B cell (primary cell): ENCODE results near the gene SLC6A1. TPM values are rescaled to one million over a fixed set of nuclear protein-coding genes. Genes with fewer than 3 reads are reported as not detected.

Source experiments
- ATAC-seq: fragments of 200-7000 bp; cut with Tn5 transposase; one replicate; pipeline ENCODE4 v1.10.0; 2021; ENCODE audit warnings: low read depth, mild to moderate bottlenecking, moderate number of reproducible peaks, moderate library complexity
- CTCF ChIA-PET: fragments of 350-600 bp; sonication (Branson Sonifier 250); formaldehyde crosslinking; loops from one replicate; lab custom pipeline; 2021; ENCODE audit warnings: antibody characterized with exemption, inconsistent platforms; lab: Charles Lee
- POLR2A ChIA-PET: fragments of 350-600 bp; sonication (Branson Sonifier 250); formaldehyde crosslinking; loops from one replicate; lab custom pipeline; 2021; ENCODE audit warnings: antibody characterized with exemption; lab: Charles Lee
- DNase-seq: peaks from one replicate; pipeline ENCODE4 v3.0.0; 2013
- H2AFZ ChIP-seq: 2 replicates; pipeline ENCODE4 v1.6.1; 2012; ENCODE audit warnings: mild to moderate bottlenecking, low read depth, low read length; ENCODE audit not compliant: insufficient read depth, poor library complexity, severe bottlenecking
- H3K27ac ChIP-seq, 2 donors: 1 replicate in 1 of 2; 2 replicates in 1 of 2; pipeline ENCODE4 v1.5.1; 2012 to 2013; ENCODE audit warnings: low read length in 2 of 2, mild to moderate bottlenecking in 2 of 2, moderate library complexity in 1 of 2
- H3K27me3 ChIP-seq, 4 experiments: fragments of 200-600 bp in 1 of 4; sonication (generic) in 1 of 4; replicated peaks in 1 of 4; 1 replicate in 2 of 4; 2 replicates in 2 of 4; pipeline versions ENCODE4 v1.6.1 to v1.7.0; 2013 to 2016; ENCODE audit warnings: low read length in 3 of 4, mild to moderate bottlenecking in 2 of 4, mixed read lengths in 1 of 4, moderate library complexity in 1 of 4; ENCODE audit not compliant: insufficient read depth in 4 of 4, control insufficient read depth in 3 of 4; ENCODE audit errors: control extremely low read depth in 1 of 4
- H3K36me3 ChIP-seq, 2 experiments: replicated peaks in 1 of 2; 1 replicate in 1 of 2; 2 replicates in 1 of 2; pipeline versions ENCODE4 v1.6.1 to v1.7.1; 2013; ENCODE audit warnings: low read length in 1 of 2; ENCODE audit not compliant: insufficient read depth in 2 of 2, control insufficient read depth in 1 of 2; ENCODE audit errors: control extremely low read depth in 1 of 2, extremely low read depth in 1 of 2
- H3K4me1 ChIP-seq, 2 donors: fragments of 200-600 bp in 1 of 2; sonication (generic) in 1 of 2; 1 replicate in 1 of 2; 2 replicates in 1 of 2; pipeline versions ENCODE4 v1.5.1 to v1.6.1; 2013 to 2017; ENCODE audit warnings: low read length in 2 of 2; ENCODE audit not compliant: control insufficient read depth in 2 of 2, insufficient read depth in 2 of 2
- H3K4me2 ChIP-seq: replicated peaks from 2 replicates; pipeline ENCODE3; 2012; ENCODE audit warnings: mild to moderate bottlenecking, low read depth, low read length; ENCODE audit not compliant: poor library complexity, severe bottlenecking
- H3K4me3 ChIP-seq, 5 experiments: fragments of 200-600 bp in 1 of 5; sonication (generic) in 1 of 5; 1 replicate in 3 of 5; 2 replicates in 2 of 5; pipeline versions ENCODE4 v1.5.1 to v1.7.0; 2011 to 2016; ENCODE audit warnings: low read length in 4 of 5, mild to moderate bottlenecking in 4 of 5, low read depth in 2 of 5, control low read depth in 1 of 5, moderate library complexity in 1 of 5; ENCODE audit not compliant: insufficient read depth in 1 of 5; ENCODE audit errors: control extremely low read depth in 1 of 5, extremely low read depth in 1 of 5
- H3K79me2 ChIP-seq: fragments of 200-600 bp; sonication (generic); one replicate; pipeline ENCODE4 v1.6.0; 2016; ENCODE audit warnings: low read length; ENCODE audit not compliant: control insufficient read depth, insufficient read depth
- H3K9ac ChIP-seq: fragments of 200-600 bp; sonication (generic); 2 replicates; pipeline ENCODE4 v1.6.1; 2017; ENCODE audit warnings: mild to moderate bottlenecking, low read length, moderate library complexity
- H3K9me3 ChIP-seq, 3 donors: one replicate each; pipeline versions ENCODE4 v1.6.1 to v1.7.1; 2013; ENCODE audit warnings: low read length in 2 of 3; ENCODE audit not compliant: control insufficient read depth in 2 of 3, insufficient read depth in 1 of 3; ENCODE audit errors: control extremely low read depth in 1 of 3
- H4K20me1 ChIP-seq: 2 replicates; pipeline ENCODE4 v1.6.0; 2012; ENCODE audit warnings: mild to moderate bottlenecking, low read length; ENCODE audit not compliant: insufficient read depth, control insufficient read depth, poor library complexity, severe bottlenecking
- H3K27ac Mint-ChIP-seq: one replicate; pipeline ENCODE4 v1.8.0; 2021; ENCODE audit warnings: mixed read lengths
- H3K27me3 Mint-ChIP-seq: one replicate; pipeline ENCODE4 v1.8.0; 2021; ENCODE audit warnings: mixed read lengths
- H3K4me1 Mint-ChIP-seq: one replicate; pipeline ENCODE4 v1.8.0; 2021; ENCODE audit warnings: mixed read lengths
- H3K4me3 Mint-ChIP-seq: one replicate; pipeline ENCODE4 v1.8.0; 2021; ENCODE audit warnings: mixed read lengths
- H3K9me3 Mint-ChIP-seq: one replicate; pipeline ENCODE4 v1.8.0; 2022; ENCODE audit warnings: mixed read lengths; ENCODE audit not compliant: insufficient read depth
- EZH2 ChIP-seq: IDR thresholded peaks from 2 replicates; pipeline ENCODE4 v1.6.1; 2012; ENCODE audit warnings: borderline replicate concordance, low read depth, mild to moderate bottlenecking, moderate library complexity, low read length; ENCODE audit not compliant: insufficient read depth, poor library complexity, severe bottlenecking
- WGBS: methylation state at CpG from one replicate; pipeline ENCODE4 v1.1.5; 2013; ENCODE audit warnings: missing lambda C conversion rate; ENCODE audit not compliant: insufficient coverage; 5-methylcytosine and 5-hydroxymethylcytosine counted together
- intact Hi-C: fragments of 100-400 bp; cut with micrococcal nuclease; formaldehyde crosslinking; loops from one replicate; pipeline ENCODE4 v1.10.0; 2022
- polyA plus RNA-seq: library from polyadenylated mRNA; depleted of rRNA; stranded (reverse); fragments of >200 nt; gene quantifications from 2 replicates; pipeline ENCODE4 v1.2.3, GENCODE V29; 2012
- total RNA-seq, 2 donors: library from RNA; stranded (reverse); fragments of 120-200 nt in 1 of 2; gene quantifications; 1 replicate in 1 of 2; 2 replicates in 1 of 2; pipeline versions ENCODE4 v1.2.3 to v1.2.4, GENCODE V29; 2013 to 2022
- TF ChIP-seq, protein P1 (sequence below): fragments of 200-600 bp; IDR thresholded peaks from one replicate; pipeline ENCODE4 v1.8.0; 2022; ENCODE audit warnings: antibody characterized with exemption, mild to moderate bottlenecking

SLC6A1 gene
- total and polyA plus RNA-seq, 2 donors (not counting 1 experiment from before 2014, with no cell fraction given): not detected

DNA sequence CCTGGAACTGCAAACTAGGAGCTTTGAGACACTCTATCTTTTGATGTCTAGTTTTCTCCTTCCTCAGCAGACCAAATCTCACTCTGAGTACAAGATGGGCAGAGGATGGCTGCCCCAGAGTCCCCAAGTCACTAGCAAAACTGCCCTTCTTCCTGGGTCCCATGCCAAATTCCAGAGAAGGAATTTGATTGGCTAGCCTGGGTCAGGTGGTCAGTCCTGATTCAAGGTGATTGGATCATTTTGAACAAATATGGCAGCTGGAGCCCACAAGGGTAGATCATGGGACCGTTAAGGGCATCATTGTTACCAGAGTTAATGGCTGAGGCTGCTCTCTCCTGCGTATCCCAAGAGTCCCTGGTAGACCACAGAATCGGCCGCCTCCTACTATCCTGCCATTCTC is 21.7 kb downstream of the SLC6A1 start:
- Histone ChIP-seq H3K4me2 (no peak overlapping the region), H3K4me3 (no peak overlapping the region), H3K36me3 (no peaks in the 10 kb centered on the region), H3K9ac (no peak overlapping the region), H3K27ac (no peak overlapping the region), H2AFZ (no peak overlapping the region), H3K79me2 (no peaks in the 10 kb centered on the region), H4K20me1 (no peaks in the 10 kb centered on the region), H3K27me3 (peaks cover 0 to 8% (median 0%) of the 10 kb centered on the region in 4 experiments), H3K9me3 (no peaks in the 10 kb centered on the region), H3K4me1 (no peaks in the 10 kb centered on the region)
- no peak overlapping the region for H3K27ac Mint-ChIP-seq
- ChIA-PET CTCF (no interaction called here), POLR2A (no interaction called here)
- ATAC-seq (no peak), DNase-seq (no peak)
- H3K4me1 Mint-ChIP-seq: no peaks in the 10 kb centered on the region
- H3K4me3 Mint-ChIP-seq: no peak overlapping the region
- TF ChIP-seq EZH2: no peak
- WGBS: 98% methylated on average over 4 of the region's 4 CpGs
- peaks cover 33% of the 10 kb centered on the region for H3K27me3 Mint-ChIP-seq
- H3K9me3 Mint-ChIP-seq: peaks cover 2% of the 10 kb centered on the region
- intact Hi-C loops: no loop called here

DNA sequence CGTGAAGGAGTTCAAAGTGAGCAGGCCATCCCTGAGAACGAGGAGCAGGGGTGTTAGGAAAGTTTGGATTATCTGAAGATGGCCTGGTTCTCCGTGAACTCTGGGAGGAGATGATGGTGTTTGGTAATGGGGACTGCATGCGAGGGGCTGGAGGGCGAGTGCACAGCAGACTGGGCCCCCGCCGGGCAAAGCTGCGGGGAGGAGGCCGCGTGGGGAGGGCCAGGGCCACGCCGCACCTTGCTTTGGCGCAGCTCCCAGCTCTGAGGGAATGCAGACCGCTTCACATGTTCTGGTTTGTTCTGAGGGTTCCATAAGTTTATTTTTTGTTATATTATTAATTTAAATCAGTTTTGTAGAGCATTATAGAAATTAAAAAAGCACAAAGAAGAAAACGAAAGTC is 22.2 kb downstream of the SLC6A1 start:
- no peak overlapping the region for H3K4me3 Mint-ChIP-seq
- no peak overlapping the region for H3K4me3 ChIP-seq
- H3K4me1 Mint-ChIP-seq: no peaks in the 10 kb centered on the region
- ChIA-PET POLR2A (no interaction called here), CTCF (no interaction called here)
- no peak overlapping the region for H3K27ac ChIP-seq
- WGBS: 93% methylated on average over 5 of the region's 15 CpGs
- ATAC-seq: no peak
- peaks cover 2% of the 10 kb centered on the region for H3K9me3 Mint-ChIP-seq
- H3K9ac ChIP-seq: no peak overlapping the region
- H3K9me3 ChIP-seq: no peaks in the 10 kb centered on the region
- H3K4me2 ChIP-seq: no peak overlapping the region
- H3K4me1 ChIP-seq: no peaks in the 10 kb centered on the region
- H3K27me3 Mint-ChIP-seq: peaks cover 33% of the 10 kb centered on the region
- no peaks in the 10 kb centered on the region for H3K79me2 ChIP-seq
- no peaks in the 10 kb centered on the region for H3K36me3 ChIP-seq
- H3K27ac Mint-ChIP-seq: no peak overlapping the region
- DNase-seq: no peak
- no peaks in the 10 kb centered on the region for H4K20me1 ChIP-seq
- intact Hi-C loops: no loop called here
- TF ChIP-seq EZH2: no peak
- TF ChIP-seq, protein P1, sequence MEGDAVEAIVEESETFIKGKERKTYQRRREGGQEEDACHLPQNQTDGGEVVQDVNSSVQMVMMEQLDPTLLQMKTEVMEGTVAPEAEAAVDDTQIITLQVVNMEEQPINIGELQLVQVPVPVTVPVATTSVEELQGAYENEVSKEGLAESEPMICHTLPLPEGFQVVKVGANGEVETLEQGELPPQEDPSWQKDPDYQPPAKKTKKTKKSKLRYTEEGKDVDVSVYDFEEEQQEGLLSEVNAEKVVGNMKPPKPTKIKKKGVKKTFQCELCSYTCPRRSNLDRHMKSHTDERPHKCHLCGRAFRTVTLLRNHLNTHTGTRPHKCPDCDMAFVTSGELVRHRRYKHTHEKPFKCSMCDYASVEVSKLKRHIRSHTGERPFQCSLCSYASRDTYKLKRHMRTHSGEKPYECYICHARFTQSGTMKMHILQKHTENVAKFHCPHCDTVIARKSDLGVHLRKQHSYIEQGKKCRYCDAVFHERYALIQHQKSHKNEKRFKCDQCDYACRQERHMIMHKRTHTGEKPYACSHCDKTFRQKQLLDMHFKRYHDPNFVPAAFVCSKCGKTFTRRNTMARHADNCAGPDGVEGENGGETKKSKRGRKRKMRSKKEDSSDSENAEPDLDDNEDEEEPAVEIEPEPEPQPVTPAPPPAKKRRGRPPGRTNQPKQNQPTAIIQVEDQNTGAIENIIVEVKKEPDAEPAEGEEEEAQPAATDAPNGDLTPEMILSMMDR: no peak
- peaks cover 0 to 8% (median 0%) of the 10 kb centered on the region in 4 experiments for H3K27me3 ChIP-seq
- H2AFZ ChIP-seq: no peak overlapping the region
